GM13977 (cell line): ENCODE measurements around the gene VGF.

ENCODE experiments used
- DNase-seq: peaks from one replicate; pipeline ENCODE4 v3.0.0; 2012; ENCODE audit warnings: low spot score
- in situ Hi-C: fragments of 300-500 bp; cut with MboI; formaldehyde crosslinking; loops from one replicate; pipeline ENCODE4 v1.12.0; 2022; ENCODE audit warnings: low sequenced_read_pairs, low pct_unique_long_range_greater_than_20kb, mixed read lengths, inconsistent platforms; ENCODE audit not compliant: unreplicated experiment
- TF ChIP-seq, protein P1 (sequence below): IDR thresholded peaks from 2 replicates; pipeline ENCODE4 v1.5.1; 2012; ENCODE audit warnings: mild to moderate bottlenecking, control low read depth; ENCODE audit not compliant: insufficient read depth; ENCODE audit errors: extremely low read depth, missing control alignments

VGF gene

DNA sequence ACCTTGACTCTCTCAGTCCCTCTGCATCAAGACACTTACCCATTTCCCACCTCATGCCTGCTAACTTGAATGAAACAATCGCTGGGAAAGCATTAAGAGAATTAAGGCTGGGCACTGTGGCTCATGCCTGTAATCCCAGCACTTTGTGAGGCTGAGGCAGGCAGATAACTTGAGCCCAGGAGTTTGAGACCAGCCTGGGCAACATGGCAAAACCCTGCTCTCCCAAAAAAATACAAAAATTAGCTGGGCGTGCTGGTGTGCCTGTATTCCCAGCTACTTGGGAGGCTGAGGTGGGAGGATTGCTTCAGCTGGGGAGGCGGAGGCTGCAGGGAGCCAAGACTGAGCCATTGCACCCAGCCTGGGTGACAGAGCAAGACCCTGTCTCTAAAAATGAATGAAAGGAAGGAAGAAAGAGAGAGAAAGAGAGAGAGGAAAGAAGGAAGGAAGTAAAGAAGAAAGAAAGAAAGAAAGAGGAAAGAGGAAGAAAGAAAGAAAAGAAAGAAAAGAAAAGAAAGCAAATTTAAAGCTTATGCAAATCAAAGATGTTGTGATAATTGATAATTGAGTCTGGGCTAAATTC, 37.8 kb downstream of the VGF start:
- no peak for DNase-seq
- in situ Hi-C loops = no loop called here
- TF ChIP-seq, protein P1, sequence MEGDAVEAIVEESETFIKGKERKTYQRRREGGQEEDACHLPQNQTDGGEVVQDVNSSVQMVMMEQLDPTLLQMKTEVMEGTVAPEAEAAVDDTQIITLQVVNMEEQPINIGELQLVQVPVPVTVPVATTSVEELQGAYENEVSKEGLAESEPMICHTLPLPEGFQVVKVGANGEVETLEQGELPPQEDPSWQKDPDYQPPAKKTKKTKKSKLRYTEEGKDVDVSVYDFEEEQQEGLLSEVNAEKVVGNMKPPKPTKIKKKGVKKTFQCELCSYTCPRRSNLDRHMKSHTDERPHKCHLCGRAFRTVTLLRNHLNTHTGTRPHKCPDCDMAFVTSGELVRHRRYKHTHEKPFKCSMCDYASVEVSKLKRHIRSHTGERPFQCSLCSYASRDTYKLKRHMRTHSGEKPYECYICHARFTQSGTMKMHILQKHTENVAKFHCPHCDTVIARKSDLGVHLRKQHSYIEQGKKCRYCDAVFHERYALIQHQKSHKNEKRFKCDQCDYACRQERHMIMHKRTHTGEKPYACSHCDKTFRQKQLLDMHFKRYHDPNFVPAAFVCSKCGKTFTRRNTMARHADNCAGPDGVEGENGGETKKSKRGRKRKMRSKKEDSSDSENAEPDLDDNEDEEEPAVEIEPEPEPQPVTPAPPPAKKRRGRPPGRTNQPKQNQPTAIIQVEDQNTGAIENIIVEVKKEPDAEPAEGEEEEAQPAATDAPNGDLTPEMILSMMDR = no peak

DNA sequence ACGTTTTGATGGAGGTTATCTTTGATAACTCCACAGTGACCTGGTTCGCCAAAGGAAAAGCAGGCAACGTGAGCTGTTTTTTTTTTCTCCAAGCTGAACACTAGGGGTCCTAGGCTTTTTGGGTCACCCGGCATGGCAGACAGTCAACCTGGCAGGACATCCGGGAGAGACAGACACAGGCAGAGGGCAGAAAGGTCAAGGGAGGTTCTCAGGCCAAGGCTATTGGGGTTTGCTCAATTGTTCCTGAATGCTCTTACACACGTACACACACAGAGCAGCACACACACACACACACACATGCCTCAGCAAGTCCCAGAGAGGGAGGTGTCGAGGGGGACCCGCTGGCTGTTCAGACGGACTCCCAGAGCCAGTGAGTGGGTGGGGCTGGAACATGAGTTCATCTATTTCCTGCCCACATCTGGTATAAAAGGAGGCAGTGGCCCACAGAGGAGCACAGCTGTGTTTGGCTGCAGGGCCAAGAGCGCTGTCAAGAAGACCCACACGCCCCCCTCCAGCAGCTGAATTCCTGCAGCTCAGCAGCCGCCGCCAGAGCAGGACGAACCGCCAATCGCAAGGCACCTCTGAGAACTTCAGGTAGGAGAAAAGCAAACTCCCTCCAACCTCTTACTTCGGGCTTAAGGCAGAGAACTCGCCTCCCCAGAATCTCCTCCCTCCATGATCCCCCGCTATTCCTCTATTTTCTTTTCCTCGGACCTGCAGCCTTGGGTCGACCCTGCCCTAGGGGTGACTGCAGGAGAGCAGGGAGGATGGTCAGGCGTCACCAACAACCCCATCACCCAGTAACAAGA, 38.5 kb downstream of the VGF start, which contains the start of gene SERPINE1:
Gene SERPINE1 (plus strand): TSS at position 454 of the 809 bp plus-strand sequence. CDS start 1,290 bp downstream, outside the sequence.
- TF ChIP-seq, protein P1 = peak; percentile 25
- DNase-seq = peak; percentile 79
- in situ Hi-C loops = no loop called here

DNA sequence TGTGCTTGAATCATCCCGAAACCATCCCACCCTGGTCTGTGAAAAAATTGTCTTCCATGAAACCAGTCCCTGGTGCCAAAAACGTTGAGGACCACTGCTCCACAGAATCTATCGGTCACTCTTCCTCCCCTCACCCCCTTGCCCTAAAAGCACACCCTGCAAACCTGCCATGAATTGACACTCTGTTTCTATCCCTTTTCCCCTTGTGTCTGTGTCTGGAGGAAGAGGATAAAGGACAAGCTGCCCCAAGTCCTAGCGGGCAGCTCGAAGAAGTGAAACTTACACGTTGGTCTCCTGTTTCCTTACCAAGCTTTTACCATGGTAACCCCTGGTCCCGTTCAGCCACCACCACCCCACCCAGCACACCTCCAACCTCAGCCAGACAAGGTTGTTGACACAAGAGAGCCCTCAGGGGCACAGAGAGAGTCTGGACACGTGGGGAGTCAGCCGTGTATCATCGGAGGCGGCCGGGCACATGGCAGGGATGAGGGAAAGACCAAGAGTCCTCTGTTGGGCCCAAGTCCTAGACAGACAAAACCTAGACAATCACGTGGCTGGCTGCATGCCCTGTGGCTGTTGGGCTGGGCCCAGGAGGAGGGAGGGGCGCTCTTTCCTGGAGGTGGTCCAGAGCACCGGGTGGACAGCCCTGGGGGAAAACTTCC, 39.2 kb downstream of the VGF start:
- DNase-seq = no peak
- in situ Hi-C loops = no loop called here
- TF ChIP-seq, protein P1 = no peak

DNA sequence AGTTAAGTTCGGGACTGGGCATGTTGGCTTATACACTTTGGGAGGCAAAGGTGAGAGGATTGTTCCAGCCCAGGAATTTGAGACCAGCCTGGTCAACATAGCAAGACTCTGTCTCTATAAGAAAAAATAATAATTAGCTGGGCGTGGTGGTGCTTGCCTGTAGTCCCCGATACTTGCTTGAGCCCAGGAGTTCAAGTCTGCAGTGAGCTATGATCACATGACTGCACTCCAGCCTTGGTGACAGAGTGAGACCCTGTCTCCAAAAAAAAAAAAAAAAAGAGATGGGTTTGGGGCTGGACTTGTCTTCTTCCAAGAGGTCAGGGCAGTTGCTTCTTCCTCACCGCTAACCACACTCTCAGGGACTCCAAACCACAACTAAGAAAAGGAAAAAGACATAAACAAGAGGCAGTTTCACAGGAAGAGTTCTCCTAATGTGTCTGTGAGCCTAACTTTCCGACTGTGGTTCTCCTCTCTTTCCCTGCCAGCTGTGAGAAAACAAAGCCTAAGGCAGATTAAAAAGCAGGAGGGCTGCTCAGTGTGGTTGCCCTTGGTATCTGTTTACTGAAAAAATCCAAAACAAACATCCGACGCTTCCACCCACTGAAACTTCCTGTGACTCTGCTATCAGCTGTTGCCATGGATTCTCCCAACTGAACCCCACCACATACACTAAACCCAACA, 40.9 kb downstream of the VGF start:
- TF ChIP-seq, protein P1 = no peak
- DNase-seq = no peak
- in situ Hi-C loops = no loop called here

DNA sequence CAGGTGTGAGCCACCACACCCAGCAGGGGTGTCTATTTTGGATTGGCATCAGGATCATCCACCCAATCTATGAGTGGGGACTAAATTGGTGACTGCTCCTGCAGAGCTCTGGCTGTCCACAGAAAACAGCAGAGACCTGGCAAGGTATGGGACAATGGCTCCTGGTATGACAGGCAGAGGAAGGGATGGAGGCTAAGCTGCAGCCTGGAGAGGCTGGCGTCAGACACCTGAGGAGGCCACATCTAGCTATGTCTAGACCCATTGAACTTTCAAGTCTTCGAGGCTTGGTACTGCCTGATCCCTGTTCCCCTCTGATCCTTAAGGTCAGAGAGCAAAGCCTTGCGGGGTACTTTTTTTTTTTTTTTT, 41.7 kb downstream of the VGF start:
- in situ Hi-C loops = no loop called here
- TF ChIP-seq, protein P1 = no peak
- no peak for DNase-seq
